T-helper 22 cell (primary cell): ENCODE results near the gene NEK3.
"Not testable (repeated sequence)": the region's sequence is repeated elsewhere in the genome, so short reads cannot be mapped to it uniquely, and the experiment has no call there.

ENCODE experiments used
- DNase-seq: peaks from one replicate; pipeline ENCODE4 v3.0.0-alpha.2; 2020; ENCODE audit warnings: low read depth

Gene NEK3

DNA sequence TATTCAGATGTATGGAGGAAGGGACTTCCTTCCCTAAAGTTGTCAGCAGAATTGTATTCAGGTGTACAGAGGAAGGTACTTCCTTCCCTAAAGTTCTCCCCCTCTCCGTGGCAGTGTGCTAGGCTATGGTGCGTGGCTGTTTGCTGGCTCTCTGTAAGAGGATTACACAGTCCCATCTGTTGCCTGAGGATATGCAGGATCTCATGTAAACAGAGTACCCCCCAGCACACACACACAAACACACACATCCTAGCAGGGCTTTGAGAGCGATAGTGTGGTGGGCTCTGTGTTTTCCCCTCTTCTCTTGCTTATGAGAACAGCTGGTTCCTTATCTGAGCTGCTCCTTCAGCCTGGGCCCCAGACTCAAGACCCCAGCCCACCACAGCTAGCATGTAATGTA, 40.8 kb downstream of the NEK3 start:
- no peak for DNase-seq

DNA sequence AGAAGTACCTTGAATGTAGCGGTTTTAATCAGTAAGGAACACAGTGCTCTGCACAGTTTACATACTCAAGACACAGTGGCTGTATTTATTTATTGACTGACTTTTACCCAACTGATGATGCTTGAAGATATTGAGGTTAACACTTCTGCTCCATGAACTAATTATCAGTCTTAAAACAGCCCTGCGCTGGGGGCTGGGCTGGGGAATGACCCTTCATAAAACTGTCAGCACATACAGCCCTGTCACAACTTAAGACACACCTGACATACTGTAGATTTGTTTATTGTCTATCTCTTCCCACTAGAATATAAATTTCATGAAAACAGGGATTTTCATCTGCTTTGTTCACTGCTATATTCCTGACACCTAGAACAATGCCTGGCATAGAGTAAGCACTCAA, 41.3 kb downstream of the NEK3 start:
- DNase-seq = no peak

DNA sequence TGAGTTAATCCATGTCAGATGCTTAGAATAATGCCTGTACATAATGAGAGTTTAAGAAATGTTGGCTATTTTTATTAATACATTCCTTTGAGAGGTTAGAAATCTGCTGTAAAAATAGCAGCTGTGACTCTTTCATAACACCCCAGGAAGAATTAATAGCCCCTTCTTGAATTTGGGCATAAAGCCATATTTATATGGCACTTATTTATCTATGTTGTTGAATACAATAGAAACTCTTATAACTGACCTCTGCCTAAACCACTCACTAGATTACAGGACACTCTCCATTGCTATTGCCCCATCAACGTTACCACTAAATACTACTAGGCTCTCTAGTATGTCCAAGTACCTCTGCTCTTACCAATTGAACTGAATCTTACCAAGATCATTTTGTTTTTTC, 46.8 kb downstream of the NEK3 start:
- DNase-seq = no peak

DNA sequence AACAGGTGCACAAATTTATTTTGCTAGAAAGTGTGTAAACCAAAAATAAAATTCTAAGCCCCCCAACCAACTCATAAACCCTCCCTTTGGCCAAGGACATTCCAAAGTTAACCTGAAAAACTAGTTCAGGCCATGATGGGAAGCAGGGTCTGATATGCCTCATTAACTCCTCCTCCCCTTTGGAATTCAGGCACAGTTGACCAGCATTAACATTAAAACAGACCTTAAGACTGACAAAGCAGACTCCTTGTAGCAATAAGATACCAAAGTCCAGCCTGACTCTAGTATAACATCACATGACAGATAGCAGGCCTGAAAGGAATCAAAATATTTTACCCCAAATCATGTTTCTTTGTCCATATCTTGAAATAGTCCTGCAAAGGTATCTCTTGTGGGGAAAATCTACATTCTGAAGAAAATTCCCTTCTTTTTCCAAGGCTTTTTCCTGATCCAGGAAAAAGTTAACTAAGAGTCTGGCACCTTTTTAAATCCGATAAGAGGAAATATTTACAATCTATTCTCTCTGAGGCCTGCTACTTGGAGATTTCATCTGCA, 50.2 kb downstream of the NEK3 start:
- no peak for DNase-seq

DNA sequence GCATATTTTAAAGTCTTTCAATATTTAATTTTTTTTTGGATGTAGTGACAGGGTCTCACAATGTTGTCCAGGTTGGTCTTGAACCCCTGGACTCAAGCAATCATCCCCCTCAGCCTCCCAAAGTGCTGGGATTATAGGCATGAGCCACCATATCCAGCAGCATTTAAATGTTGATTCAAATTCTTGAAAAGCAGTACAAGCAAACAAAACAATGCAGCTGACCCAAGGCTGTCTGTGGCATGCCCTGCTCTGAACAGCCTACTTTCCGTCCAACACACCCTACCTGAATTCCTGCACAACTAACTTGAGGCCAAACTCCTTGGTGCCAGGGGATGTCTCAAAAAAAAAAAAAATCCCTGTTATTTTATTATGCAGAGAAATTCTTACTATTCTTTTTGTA, 53.6 kb downstream of the NEK3 start:
- DNase-seq = no peak

DNA sequence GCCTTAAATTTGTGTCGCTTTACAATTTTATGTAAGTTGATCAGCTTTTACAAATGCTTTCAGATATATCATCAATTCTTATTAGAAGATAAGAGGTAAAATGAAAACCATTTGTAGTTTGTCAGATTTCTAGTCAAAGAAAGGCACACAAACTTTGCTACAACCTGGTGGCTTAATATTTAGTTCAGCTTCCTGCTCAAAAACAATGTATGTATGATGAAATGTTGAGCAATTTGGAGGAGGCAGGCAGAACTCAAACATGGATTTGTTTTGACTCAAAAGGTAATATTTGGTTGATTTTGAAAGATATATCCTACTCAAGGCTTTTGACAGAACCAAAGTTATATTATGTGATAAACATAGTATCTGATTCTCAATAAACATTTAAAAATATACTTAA, 54.8 kb downstream of the NEK3 start:
- DNase-seq = no peak

DNA sequence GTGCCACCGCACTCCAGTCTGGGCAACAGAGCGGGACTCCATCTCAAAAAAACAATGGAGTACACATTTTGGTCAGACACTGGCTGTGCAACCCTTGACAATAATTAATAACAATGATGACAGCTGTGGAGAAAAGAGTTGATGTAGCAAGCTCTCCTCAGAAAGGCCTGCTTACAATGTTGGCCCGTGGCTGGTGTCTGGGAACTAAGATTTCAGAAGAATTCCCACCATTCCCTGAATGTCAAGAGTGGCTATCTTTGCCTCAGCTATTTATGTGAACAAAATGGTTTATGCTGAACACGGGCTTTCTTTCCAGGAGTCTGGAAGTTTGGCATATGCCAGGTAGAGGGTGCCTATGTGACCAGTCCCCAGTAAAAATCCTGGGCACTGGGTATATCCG, 56.0 kb downstream of the NEK3 start:
- DNase-seq = no peak

DNA sequence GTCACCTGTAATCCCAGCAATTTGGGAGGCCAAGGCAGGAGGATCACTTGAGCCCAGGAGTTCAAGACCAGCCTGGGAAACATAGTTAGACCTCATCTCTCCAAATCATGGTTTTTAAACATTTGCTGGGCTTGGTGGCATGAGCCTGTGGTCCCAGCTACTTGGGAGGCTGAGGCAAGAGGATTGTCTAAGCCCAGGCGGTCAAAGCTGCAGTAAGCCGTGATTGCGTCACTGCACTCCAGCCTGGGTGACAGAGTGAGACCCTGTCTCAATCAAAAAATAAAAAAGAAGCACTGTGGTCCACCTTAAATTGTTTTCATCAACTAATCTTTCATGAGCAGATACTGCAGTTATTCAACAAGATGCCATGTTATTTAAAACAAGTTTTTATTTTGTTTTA, 57.0 kb downstream of the NEK3 start:
- not testable (repeated sequence) for DNase-seq

DNA sequence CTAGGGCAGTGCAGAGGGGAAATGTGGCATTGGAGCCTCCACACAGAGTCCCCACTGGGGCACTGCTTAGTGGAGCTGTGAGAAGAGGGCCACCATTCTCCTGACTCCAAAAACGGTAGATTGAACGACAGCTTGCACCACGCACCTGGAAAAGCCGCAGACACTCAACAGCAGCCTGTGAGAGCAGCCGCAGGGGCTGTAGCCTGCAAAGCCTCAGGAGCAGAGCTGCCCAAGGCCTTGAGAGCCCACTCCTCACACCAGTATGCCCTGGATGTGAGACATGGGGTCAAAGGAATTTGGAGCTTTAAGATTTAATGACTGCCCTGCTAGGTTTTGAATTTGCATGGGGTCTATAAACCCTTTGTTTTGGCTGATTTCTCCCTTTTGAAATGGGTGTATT, 62.2 kb downstream of the NEK3 start:
- DNase-seq = no peak

DNA sequence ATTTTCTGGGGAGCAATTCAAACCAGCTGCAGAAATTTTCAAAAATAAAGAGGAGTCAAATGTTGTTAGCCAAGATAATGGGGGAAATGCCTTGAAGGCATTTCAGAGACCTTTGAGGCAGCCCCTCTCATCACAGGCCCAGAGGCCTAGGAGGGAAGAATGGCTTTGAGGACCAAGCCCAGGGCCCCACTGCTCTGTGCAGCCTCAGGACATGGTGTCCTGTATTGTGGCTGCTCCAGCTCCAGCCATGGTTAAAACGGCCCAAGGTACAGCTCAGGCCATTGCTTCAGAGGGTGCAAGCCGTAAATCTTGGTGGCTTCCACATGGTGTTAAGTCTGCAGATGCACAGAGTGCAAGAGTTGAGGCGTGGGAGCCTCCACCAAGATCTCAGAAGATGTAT, 62.6 kb downstream of the NEK3 start:
- DNase-seq = no peak

DNA sequence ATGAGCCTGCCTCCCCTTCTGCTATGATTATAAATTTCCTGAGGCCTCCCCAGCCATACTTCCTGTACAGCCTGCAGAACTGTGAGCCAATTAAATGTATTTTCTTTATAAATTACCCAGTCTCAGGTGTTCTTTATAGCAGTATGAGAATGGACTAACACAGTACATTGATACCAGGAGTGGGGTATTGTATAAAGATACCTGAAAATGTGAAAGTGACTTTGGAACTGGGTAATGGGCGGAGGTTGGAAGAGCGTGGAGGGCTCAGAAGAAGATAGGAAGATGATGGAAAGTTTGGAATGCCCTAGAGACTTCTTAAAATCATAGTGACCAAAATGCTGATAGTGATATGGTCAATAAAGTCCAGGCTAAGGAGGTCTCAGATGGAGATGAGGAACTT, 63.3 kb downstream of the NEK3 start:
- DNase-seq = no peak

DNA sequence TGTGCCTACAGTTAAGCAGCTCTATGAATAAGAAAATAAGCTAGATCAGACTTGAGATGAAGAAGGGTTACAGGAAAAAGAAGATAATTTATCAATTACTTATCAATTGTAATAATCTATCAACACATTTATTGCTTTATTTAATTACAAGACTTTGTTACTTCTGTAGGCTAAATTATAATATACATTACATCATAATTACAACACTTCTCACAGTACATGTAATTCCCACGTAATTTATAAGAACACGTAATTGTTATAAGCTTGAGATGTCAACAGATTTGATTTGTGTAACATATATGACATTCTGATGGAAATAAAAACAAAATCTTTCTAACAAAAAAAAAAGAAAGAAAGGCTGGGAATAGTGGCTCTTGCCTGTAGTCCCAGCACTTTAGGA, 67.3 kb downstream of the NEK3 start:
- DNase-seq = no peak

DNA sequence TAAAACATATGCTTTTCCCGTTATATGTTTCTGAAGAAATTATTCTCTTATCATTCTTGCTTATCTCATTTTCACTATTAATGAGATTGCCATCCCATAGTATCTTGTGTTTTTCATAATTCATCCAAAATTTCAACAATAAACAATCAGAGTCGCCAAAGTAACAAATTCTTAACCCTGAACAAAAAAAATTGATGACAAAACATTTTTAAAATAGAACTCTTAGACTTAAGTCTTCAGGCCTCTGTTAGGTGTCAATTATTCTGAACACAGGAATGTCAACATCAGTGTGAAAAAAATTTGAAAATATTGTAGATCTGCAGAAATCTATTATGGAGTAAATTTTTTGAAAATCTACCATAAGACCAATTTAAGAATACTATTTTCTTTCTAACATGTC, 67.9 kb downstream of the NEK3 start:
- no peak for DNase-seq

DNA sequence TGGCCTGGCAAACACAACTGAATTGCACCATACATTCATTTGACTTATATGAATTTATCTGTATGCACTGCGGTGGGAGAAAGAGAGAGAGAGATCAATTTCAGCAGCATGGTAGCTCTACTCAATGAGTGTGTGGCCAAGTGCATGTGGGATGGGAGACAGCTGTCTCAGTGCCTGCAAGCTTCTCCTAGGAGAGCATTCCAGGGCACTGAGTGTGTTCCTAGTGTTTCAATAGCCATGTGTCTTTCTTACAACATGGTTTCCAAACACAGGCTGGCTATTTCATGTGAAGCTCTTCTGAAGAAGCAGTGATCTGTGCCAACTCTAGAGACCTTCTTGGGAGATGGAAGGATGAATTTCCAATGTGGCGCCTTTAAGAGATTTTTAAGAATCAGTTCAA, 74.0 kb downstream of the NEK3 start:
- DNase-seq = no peak

DNA sequence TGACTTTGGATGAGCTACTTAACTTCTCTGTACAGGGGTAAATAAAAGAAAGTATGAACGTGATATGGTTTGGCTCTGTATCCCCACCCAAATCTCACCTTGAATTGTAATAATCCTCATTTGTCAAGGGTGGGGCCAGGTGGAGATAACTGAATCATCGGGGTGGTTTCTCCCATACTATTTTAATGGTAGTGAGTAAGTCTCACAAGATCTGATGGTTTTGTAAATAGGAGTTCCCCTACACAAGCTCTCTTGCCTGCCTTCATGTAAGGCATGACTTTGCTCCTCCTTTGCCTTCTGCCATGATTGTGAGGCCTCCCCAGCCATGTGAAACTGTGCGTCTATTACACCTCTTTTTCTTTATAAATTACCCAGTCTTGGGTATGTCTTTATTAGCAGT, 74.4 kb downstream of the NEK3 start:
- not testable (repeated sequence) for DNase-seq
